Stimulated activated CD4-positive, alpha-beta T cell treated with anti-CD3 and anti-CD28 coated beads, Interleukin-1b, Interleukin-23, amount 100 ng/mL, for 1 hour (primary cell): Measurements from ENCODE around the gene TMEM61.

Source experiments
- DNase-seq, 2 donors: peaks; one replicate each; pipeline ENCODE4 v3.0.0-alpha.2; 2020; ENCODE audit warnings: low read depth in 2 of 2

Gene TMEM61

DNA sequence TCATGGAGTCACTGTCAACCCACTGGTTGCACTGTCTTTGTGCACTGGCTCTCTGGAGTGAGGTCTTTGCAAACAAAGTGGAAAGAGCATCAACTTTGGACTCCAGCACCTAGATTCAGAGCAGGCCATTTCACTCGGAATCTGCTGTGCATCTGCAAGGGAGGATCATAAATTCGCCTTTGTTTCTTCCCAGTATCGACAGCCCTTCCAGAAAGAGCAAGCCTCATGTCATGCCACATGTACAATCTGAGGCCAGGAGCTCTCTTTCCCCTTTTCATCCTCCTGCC lies 58.1 kb downstream of the TMEM61 start:
- no peak for DNase-seq

DNA sequence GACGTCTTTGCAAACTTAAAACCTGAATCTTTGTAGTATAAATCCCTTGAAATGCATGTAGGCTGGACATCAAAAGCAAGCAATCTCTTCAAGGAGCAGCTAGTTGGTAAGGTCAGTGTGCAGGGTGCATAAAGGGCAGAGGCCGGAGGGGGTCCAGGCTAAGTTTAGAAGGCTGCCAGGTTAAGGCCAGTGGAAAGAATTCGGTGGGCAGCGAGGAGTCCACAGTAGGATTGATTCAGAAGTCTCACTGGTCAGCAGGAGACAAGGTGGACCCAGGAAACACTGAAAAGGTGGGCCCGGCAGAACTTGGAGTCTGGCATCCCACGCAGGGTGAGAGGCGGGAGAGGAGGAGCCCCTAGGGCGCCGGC lies 58.5 kb downstream of the TMEM61 start:
- no peak for DNase-seq

DNA sequence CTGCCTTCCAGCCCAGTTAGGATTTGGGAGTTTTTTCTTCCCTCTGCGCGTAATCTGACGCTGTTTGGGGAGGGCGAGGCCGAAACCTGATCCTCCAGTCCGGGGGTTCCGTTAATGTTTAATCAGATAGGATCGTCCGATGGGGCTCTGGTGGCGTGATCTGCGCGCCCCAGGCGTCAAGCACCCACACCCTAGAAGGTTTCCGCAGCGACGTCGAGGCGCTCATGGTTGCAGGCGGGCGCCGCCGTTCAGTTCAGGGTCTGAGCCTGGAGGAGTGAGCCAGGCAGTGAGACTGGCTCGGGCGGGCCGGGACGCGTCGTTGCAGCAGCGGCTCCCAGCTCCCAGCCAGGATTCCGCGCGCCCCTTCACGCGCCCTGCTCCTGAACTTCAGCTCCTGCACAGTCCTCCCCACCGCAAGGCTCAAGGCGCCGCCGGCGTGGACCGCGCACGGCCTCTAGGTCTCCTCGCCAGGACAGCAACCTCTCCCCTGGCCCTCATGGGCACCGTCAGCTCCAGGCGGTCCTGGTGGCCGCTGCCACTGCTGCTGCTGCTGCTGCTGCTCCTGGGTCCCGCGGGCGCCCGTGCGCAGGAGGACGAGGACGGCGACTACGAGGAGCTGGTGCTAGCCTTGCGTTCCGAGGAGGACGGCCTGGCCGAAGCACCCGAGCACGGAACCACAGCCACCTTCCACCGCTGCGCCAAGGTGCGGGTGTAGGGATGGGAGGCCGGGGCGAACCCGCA lies 59.1 kb downstream of the TMEM61 start, which contains the start of gene PCSK9:
Gene PCSK9 (plus strand): TSS at position 207 of the 741 bp plus-strand sequence. CDS start 290 bp downstream, at position 497.
- no peak for DNase-seq

DNA sequence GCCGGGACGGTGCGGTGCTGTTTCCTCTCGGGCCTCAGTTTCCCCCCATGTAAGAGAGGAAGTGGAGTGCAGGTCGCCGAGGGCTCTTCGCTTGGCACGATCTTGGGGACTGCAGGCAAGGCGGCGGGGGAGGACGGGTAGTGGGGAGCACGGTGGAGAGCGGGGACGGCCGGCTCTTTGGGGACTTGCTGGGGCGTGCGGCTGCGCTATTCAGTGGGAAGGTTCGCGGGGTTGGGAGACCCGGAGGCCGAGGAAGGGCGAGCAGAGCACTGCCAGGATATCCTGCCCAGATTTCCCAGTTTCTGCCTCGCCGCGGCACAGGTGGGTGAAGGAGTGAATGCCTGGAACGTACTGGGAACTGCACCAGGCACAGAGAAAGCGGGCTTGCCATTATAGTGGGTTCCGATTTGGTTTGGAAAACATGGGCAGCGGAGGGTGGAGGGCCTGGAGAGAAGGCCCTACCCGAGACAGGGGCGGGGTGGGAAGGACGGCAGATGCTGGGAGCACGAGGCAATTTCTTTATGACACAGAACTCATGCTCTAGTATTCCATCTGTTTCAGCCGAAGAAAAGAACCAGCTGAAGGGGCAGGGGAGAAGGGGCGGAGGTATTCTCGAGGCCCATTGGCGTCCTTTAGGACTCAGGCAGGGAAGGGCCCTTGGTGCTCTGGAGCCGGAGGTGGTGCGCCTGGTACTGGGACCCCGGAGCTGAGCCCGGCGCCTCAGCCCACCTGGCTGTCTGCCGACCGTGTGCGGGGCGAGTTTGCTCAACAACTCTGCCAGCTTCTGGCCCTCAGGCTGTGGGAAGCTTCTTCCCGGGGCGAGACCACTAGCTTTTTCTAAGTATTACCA lies 59.9 kb downstream of the TMEM61 start:
- DNase-seq, result no peak

DNA sequence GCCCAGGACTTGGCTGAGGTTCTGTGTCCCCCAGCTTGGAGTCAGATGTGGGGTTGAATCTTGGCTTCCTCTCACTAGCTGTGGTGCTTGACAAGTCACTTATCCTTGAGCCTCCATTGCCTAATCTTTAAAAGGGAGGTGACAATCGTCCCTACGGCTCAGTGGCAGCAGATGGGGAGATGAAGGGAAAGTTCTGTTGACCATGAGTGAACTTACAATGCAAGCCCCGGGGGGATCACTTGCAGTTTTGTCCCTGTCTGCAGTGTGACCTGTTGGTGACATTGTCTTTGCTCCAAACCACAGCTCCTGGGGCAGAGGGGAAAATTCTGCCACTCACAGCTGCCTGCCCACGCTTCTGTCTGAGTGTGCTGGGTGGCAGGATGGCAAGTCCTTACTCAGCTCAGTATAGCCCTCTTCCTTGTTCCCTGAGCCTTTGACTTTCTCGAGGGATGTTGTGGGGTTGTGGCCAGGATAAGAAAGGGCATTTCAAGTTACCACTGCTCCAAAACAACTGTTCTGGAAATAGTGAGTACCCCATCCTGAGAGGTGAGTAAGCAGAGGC lies 60.6 kb downstream of the TMEM61 start:
- no peak for DNase-seq

DNA sequence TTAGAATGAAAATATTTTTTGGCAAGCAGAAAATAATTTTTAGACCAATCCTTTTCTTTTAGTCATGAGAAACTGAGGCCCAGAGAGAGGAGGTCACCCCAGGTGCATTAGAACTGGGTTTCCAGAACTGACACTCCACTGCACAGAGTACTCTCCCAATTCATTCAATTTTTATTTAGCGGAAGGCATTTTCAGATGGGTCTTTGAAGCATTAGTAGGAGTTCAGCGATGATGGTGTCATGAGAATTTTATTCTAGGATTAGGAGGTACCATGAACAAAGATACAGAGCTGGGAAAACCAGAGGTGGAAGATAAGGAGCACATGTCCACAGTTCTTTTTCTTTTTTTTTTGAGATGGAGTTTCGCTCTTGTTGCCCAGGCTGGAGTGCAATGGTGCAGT lies 61.2 kb downstream of the TMEM61 start:
- DNase-seq, result no peak
